HFF-Myc (cell line): ENCODE results near the gene RORC.

Experiments used
- DNase-seq: peaks from one replicate; pipeline ENCODE4 v3.0.0-alpha.2; 2011; ENCODE audit warnings: low read depth; ENCODE audit errors: extremely low read depth
- H3K4me3 ChIP-seq: replicated peaks from 2 replicates; pipeline ENCODE4 v1.5.1; 2011; ENCODE audit warnings: low read depth, mild to moderate bottlenecking, control low read depth, low read length
- TF ChIP-seq, protein P1 (sequence below): IDR thresholded peaks from 2 replicates; pipeline ENCODE4 v1.5.1; 2012; ENCODE audit warnings: mild to moderate bottlenecking, low read depth, low read length, control low read depth; ENCODE audit errors: missing control alignments

The RORC gene

DNA sequence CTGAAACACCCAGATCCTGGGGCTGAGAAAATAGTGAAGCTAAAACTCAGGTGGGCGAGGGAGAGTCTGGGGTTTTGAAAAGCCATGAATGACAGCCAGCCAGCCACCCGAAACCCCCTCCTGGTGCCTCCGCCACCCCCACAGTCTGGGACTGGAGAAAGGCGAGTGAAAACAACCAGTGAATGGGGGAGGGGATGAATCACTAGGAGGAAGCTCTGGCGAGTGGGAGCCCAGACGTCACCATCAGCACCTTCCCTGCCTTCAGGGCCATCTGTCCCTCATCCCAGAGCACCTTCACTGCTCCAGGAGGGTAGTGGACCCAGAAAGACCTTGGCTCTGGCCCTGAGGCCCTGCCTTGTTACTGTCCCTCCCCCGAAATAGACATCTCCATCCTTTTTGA, 9.2 kb downstream of the RORC start:
- H3K4me3 ChIP-seq, result no peak overlapping the region
- DNase-seq, result no peak
- TF ChIP-seq, protein P1, sequence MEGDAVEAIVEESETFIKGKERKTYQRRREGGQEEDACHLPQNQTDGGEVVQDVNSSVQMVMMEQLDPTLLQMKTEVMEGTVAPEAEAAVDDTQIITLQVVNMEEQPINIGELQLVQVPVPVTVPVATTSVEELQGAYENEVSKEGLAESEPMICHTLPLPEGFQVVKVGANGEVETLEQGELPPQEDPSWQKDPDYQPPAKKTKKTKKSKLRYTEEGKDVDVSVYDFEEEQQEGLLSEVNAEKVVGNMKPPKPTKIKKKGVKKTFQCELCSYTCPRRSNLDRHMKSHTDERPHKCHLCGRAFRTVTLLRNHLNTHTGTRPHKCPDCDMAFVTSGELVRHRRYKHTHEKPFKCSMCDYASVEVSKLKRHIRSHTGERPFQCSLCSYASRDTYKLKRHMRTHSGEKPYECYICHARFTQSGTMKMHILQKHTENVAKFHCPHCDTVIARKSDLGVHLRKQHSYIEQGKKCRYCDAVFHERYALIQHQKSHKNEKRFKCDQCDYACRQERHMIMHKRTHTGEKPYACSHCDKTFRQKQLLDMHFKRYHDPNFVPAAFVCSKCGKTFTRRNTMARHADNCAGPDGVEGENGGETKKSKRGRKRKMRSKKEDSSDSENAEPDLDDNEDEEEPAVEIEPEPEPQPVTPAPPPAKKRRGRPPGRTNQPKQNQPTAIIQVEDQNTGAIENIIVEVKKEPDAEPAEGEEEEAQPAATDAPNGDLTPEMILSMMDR, result no peak

GRCh38 chr1:151820940-151821339, 10.7 kb downstream of the RORC start:
- no peak overlapping the region for H3K4me3 ChIP-seq
- TF ChIP-seq, protein P1, result no peak
- no peak for DNase-seq

DNA sequence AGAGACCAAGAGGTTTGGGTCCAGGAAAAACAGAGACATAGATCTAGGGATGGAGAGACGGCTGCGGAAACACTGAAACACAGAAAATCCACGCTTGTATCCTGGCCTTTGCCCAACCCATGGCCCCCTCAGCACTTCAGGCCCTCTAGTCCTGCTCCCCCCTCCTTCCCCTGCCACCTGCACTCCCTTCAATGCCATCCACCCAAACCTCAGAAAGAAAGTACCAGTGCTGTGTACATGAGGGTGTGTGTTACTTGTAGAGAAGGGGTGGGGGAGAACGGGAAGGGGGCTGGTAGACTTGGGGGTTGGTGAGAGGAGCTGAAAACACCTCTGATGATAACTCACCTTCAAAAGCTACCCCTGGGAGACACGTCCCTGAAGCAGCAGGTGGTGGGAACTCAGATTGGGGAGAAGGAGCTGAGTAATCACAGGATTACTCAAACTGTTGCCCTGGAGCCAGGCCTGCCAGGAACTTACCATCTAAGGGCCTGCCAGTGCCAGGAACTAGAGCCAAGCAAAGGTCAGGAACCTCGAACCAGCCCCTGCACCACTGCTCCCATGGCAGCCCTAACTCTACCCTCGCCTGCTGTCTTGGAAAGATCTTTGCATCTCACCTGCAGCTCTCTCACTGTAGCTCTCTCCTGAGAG, 11.5 kb downstream of the RORC start:
- H3K4me3 ChIP-seq, result no peak overlapping the region
- TF ChIP-seq, protein P1, result no peak
- DNase-seq, result no peak

GRCh38 chr1:151819227-151819835, 12.3 kb downstream of the RORC start:
- H3K4me3 ChIP-seq, result no peak overlapping the region
- no peak for DNase-seq
- TF ChIP-seq, protein P1, result no peak

- no peak for DNase-seq
- TF ChIP-seq, protein P1, result no peak
- H3K4me3 ChIP-seq, result no peak overlapping the region
These were observed 14.3 kb downstream of the RORC start for GRCh38 chr1:151817353-151817730.

DNA sequence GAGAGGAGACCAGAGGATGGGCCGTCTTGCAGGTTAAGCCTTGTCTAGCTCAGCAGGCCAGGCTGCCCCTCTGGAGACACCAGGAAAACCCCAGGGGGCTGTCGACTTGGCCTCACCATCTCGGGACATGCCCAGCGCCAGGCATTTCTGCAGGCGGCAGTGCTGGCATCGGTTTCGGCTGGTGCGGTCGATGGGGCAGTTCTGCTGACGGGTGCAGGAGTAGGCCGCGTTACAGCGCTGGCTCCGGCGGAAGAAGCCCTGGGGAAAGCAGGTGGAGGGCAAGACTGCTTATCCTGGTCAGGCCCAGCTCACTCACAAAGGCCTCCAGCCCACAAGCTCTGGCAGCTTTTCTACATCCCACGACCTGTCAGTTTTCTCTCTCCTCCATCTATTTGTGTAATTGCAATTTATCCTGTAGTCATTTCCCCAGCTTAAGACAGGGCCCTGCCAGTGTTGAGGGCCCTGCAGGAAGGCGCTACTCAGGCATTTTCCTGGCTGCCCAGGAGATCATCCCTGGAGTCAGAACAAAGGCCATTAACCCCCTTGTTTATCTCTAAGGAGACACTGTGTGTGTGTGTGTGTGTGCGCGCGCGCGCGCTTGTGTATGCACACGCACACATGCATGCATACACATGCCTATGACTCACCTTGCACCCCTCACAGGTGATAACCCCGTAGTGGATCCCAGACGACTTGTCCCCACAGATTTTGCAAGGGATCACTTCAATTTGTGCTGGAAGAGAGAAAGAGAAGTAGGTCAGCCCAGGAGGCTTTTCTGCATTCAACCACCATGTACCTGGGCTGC, 14.9 kb downstream of the RORC start:
- TF ChIP-seq, protein P1, result no peak
- DNase-seq, result no peak

More for the DNA sequence above, 14.9 kb downstream of the RORC start:
- H3K4me3 ChIP-seq, result no peak overlapping the region
